ENCODE results near the gene CACNA1B.

DNA sequence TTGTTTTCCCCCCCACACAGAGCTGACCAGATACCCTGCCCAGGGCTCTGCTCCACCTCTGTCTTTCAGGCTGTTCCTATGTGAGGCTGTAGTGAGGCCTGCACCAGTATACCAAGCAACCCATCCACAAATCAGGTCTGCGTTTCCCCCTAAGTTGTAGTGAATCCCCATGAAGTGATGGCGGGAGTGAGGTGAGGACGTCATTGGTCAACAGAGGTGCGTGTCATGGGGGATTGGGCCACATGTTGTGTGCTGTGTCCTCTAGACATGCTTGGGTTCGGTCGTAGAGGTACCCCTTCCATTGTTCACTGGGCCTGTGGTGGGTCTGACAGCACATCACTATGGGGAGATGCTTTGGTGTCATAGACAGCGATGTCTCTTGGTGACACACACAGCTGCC is 184.6 kb downstream of the CACNA1B start:
- TF ChIP-seq CTCF (IDR thresholded peaks at IDR 0.05) (no peak), EP300 (IDR thresholded peaks at IDR 0.05) (no peak)

Data from gastroesophageal sphincter (tissue), 3 donors.